ENCODE data around the gene ARSK. TPM values are rescaled to one million over a fixed set of nuclear protein-coding genes. Genes with fewer than 3 reads are reported as not detected.

ARSK gene
- total RNA-seq, 1 donor from 2014 or later: 3.2 TPM

GRCh38 chr5:95620030-95620869 lies 65.3 kb downstream of the ARSK start, which contains the start of gene GPR150:
Gene GPR150, plus strand, starts transcription at chr5:95620087. Its CDS starts 189 bp downstream, at chr5:95620276.
- DNase-seq: peak; percentile 90
- H3K4me1 Mint-ChIP-seq: peaks cover 35% of the 10 kb centered on the region
- H3K9me3 Mint-ChIP-seq: peaks cover 6% of the 10 kb centered on the region
- intact Hi-C loops (cut with micrococcal nuclease): no loop called here
- H3K36me3 Mint-ChIP-seq (ENCODE audit: low read depth): peaks cover 6% of the 10 kb centered on the region
- H3K4me3 Mint-ChIP-seq: peak within 1 kb of the TSS; percentile 91
- peaks cover 16% of the 10 kb centered on the region for H3K27me3 Mint-ChIP-seq
- H3K27ac Mint-ChIP-seq: peak within 1 kb of the TSS; percentile 67

DNA sequence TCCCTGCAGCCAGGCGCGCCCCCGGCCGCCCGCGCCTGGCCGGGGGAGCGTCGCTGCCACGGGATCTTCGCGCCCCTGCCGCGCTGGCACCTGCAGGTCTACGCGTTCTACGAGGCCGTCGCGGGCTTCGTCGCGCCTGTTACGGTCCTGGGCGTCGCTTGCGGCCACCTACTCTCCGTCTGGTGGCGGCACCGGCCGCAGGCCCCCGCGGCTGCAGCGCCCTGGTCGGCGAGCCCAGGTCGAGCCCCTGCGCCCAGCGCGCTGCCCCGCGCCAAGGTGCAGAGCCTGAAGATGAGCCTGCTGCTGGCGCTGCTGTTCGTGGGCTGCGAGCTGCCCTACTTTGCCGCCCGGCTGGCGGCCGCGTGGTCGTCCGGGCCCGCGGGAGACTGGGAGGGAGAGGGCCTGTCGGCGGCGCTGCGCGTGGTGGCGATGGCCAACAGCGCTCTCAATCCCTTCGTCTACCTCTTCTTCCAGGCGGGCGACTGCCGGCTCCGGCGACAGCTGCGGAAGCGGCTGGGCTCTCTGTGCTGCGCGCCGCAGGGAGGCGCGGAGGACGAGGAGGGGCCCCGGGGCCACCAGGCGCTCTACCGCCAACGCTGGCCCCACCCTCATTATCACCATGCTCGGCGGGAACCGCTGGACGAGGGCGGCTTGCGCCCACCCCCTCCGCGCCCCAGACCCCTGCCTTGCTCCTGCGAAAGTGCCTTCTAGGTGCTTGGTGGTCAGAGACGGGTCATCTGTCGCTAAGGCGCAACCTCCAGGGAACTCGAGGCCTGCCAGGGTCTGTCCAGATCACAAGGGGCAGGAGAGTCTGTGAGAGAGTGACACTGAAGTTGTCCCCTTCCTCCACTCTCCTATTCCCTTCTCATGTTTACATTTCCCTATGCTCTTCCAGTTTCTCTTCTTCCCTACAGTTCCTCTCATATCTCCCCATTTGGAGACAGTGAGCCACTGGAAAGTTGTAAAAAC lies 66.3 kb downstream of the ARSK start:
- Mint-ChIP-seq H3K27me3 (peaks cover 16% of the 10 kb centered on the region), H3K36me3 (ENCODE audit: low read depth) (peaks cover 6% of the 10 kb centered on the region), H3K27ac (peak overlapping the region; percentile 83)

GRCh38 chr5:95621839-95622629 lies 67.1 kb downstream of the ARSK start:
- Mint-ChIP-seq H3K27me3 (peaks cover 19% of the 10 kb centered on the region), H3K9me3 (peaks cover 6% of the 10 kb centered on the region), H3K4me1 (peaks cover 35% of the 10 kb centered on the region), H3K4me3 (peak overlapping the region; percentile 80), H3K36me3 (ENCODE audit: low read depth) (peaks cover 6% of the 10 kb centered on the region), H3K27ac (peak overlapping the region; percentile 83)
- DNase-seq: peak; percentile 79
- intact Hi-C loops (cut with micrococcal nuclease): loop anchor here (1.0 kb wide), 3 partner anchors 10 to 67 kb away; partner anchors contain the start of gene ARSK

More for the DNA sequence above, 66.3 kb downstream of the ARSK start:
- Mint-ChIP-seq H3K4me1 (peaks cover 35% of the 10 kb centered on the region), H3K4me3 (peak overlapping the region; percentile 80), H3K9me3 (peaks cover 6% of the 10 kb centered on the region)
- intact Hi-C loops (cut with micrococcal nuclease): loop anchor here (1.0 kb wide), 3 partner anchors 11 to 66 kb away; partner anchors contain the start of gene ARSK
- DNase-seq: peak; percentile 85

DNA sequence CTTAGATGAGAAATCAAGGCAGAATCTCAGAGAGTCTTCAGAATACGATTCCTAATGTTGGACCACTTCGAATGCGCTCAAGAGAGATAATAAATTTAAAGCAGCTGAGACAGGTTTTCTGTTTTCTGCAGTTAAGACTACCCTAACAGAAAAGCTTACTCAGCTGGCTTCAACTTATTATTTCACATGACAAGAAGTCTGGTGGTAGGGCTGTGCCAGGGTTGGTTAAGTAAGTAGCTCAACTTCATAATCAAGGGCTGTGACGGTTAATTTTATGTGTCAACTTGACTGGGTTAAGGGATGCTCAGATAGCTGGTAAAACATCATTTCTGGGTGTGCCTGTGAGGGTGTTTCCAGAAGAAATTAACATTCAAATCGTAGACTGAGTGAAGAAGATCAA lies 68.8 kb downstream of the ARSK start:
- intact Hi-C loops (cut with micrococcal nuclease): no loop called here
- H3K4me1 Mint-ChIP-seq: peaks cover 30% of the 10 kb centered on the region
- peaks cover 15% of the 10 kb centered on the region for H3K27me3 Mint-ChIP-seq
- no peak for DNase-seq
- peaks cover 3% of the 10 kb centered on the region for H3K9me3 Mint-ChIP-seq
- peaks cover 2% of the 10 kb centered on the region for H3K36me3 Mint-ChIP-seq (ENCODE audit: low read depth)
- no peak overlapping the region for H3K27ac Mint-ChIP-seq
- H3K4me3 Mint-ChIP-seq: no peak overlapping the region

DNA sequence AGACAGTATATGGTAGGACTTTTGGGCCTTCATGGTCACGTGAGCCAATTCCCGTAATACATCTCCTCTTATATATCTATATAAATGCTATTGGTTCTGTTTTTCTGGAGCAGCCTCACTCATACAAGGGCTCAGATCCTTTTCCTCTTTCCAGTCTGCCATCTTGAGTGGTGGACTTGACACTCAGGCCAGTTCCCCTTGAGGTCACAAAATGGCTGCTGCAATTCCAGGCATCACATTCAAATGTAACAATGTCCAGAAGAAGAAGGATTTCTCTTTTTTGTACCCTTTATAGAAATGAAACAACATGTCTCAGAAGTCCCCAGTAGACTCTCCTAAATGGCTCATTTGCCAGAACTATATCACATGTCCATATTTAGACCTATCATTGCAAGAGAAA lies 69.5 kb downstream of the ARSK start:
- peaks cover 12% of the 10 kb centered on the region for H3K27me3 Mint-ChIP-seq
- H3K4me1 Mint-ChIP-seq: peaks cover 24% of the 10 kb centered on the region
- no peak overlapping the region for H3K4me3 Mint-ChIP-seq
- no peak overlapping the region for H3K27ac Mint-ChIP-seq
- peaks cover under 1% of the 10 kb centered on the region for H3K36me3 Mint-ChIP-seq (ENCODE audit: low read depth)
- H3K9me3 Mint-ChIP-seq: peaks cover 3% of the 10 kb centered on the region
- no peak for DNase-seq
- intact Hi-C loops (cut with micrococcal nuclease): no loop called here

DNA sequence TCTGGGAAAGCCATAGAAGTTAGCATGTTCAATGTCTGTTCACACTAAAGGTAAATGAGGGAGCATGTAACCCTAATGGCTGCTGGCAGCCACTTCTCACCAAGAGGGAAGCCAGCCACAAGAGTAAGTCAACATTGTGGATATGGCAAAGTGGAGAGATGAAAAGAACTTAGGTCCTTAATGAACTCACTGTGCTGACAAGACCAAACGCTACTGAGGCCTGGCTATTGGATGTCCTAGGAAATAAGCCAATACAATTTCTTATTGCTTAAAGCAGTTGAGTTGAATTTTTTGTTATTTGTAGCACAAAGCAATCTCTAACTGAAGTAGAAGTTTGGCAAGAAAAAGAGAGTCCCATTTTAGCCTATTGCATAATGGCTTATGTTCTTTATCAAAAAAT lies 71.8 kb downstream of the ARSK start:
- H3K4me3 Mint-ChIP-seq: no peak overlapping the region
- H3K36me3 Mint-ChIP-seq (ENCODE audit: low read depth): no peaks in the 10 kb centered on the region
- H3K9me3 Mint-ChIP-seq: peaks cover 8% of the 10 kb centered on the region
- H3K4me1 Mint-ChIP-seq: peaks cover 17% of the 10 kb centered on the region
- H3K27ac Mint-ChIP-seq: no peak overlapping the region
- peaks cover 3% of the 10 kb centered on the region for H3K27me3 Mint-ChIP-seq
- intact Hi-C loops (cut with micrococcal nuclease): no loop called here
- DNase-seq: no peak

DNA sequence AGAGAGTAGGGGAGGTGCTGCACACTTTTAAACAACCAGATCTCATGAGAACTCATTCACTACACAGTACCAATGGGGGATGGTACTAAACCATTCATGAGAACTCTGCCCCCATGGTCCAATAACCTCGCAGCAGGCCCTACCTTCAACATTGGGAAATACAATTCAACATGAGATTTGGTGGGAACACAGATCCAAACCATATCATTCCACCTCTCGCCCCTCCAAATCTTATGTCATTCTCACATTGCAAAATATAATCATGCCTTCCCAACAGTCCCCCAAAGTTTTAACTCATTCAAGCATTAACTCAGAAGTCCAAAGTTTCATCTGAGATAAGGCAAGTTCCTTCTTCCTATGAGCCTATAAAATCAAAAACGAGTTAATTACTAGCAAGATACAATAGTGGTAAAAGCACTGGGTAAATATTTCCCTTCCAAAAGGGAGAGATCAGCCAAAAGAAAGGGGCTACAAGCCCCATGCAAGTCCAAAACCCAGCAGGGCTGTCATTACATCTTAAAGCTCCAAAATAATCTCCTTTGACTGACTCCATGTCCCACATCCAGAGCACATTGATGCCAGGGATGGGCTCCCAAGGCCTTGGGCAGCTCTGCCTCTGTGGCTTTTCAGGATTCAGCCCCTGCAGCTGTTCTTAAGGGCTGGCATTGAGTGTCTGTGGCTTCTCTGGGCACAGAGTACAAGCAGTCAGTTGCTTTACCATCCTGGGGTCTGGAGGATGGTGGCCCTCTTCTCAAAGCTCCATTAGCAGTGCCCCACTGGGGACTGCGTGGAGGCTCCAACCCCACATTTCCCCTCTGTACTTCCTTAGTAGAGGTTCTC lies 73.3 kb downstream of the ARSK start:
- Mint-ChIP-seq H3K27me3 (peaks cover 2% of the 10 kb centered on the region), H3K9me3 (peaks cover 17% of the 10 kb centered on the region), H3K27ac (no peak overlapping the region), H3K36me3 (ENCODE audit: low read depth) (peaks cover 5% of the 10 kb centered on the region), H3K4me3 (no peak overlapping the region), H3K4me1 (peaks cover 13% of the 10 kb centered on the region)
- intact Hi-C loops (cut with micrococcal nuclease): no loop called here
- no peak for DNase-seq

DNA sequence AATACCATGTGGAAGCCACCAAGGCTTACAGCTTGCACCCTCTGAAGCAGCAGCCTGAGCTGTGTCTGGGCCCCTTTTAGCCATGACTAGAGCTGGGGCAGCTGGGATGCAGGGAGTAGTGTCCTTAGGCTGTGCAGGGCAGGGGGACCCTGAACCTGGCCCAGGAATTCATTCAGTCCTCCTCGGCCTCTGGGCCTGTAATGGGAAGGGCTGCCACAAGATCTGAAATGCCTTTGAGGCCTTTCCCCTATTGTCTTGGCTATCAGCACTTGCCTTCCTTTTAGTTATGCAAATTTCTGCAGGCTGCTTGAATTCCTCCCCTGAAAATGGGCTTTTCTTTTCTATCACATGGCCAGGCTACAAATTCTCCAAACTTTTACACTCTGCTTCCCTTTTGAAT lies 74.0 kb downstream of the ARSK start:
- peaks cover 18% of the 10 kb centered on the region for H3K9me3 Mint-ChIP-seq
- H3K4me1 Mint-ChIP-seq: peaks cover 14% of the 10 kb centered on the region
- intact Hi-C loops (cut with micrococcal nuclease): no loop called here
- peaks cover 5% of the 10 kb centered on the region for H3K36me3 Mint-ChIP-seq (ENCODE audit: low read depth)
- H3K4me3 Mint-ChIP-seq: no peak overlapping the region
- DNase-seq: no peak
- no peak overlapping the region for H3K27ac Mint-ChIP-seq
- peaks cover 2% of the 10 kb centered on the region for H3K27me3 Mint-ChIP-seq

GRCh38 chr5:95630394-95630917 lies 75.6 kb downstream of the ARSK start:
- intact Hi-C loops (cut with micrococcal nuclease): loop anchor here (5.0 kb wide), 1 partner anchor 332 kb away; the partner anchor contains the start of gene ELL2
- no peak for DNase-seq
- H3K27me3 Mint-ChIP-seq: peaks cover 5% of the 10 kb centered on the region
- H3K4me3 Mint-ChIP-seq: no peak overlapping the region
- H3K4me1 Mint-ChIP-seq: peaks cover 14% of the 10 kb centered on the region
- peaks cover 5% of the 10 kb centered on the region for H3K36me3 Mint-ChIP-seq (ENCODE audit: low read depth)
- no peak overlapping the region for H3K27ac Mint-ChIP-seq
- peaks cover 18% of the 10 kb centered on the region for H3K9me3 Mint-ChIP-seq

- DNase-seq: no peak
- peaks cover 14% of the 10 kb centered on the region for H3K4me1 Mint-ChIP-seq
- peaks cover 18% of the 10 kb centered on the region for H3K9me3 Mint-ChIP-seq
- H3K27ac Mint-ChIP-seq: peak overlapping the region; percentile 92
- peaks cover 8% of the 10 kb centered on the region for H3K27me3 Mint-ChIP-seq
- H3K36me3 Mint-ChIP-seq (ENCODE audit: low read depth): peaks cover 5% of the 10 kb centered on the region
- intact Hi-C loops (cut with micrococcal nuclease): loop anchor here (5.0 kb wide), 1 partner anchor 331 kb away; the partner anchor contains the start of gene ELL2
- H3K4me3 Mint-ChIP-seq: no peak overlapping the region
These were observed 76.5 kb downstream of the ARSK start for GRCh38 chr5:95631255-95631958.

- peaks cover 9% of the 10 kb centered on the region for H3K27me3 Mint-ChIP-seq
- H3K4me3 Mint-ChIP-seq: peak overlapping the region; percentile 28
- H3K36me3 Mint-ChIP-seq (ENCODE audit: low read depth): peaks cover 5% of the 10 kb centered on the region
- peak; percentile 88 for DNase-seq
- intact Hi-C loops (cut with micrococcal nuclease): loop anchor here (1.0 to 5.0 kb wide), 3 partner anchors 11 to 330 kb away; partner anchors contain the start of gene ELL2
- peaks cover 18% of the 10 kb centered on the region for H3K9me3 Mint-ChIP-seq
- peaks cover 14% of the 10 kb centered on the region for H3K4me1 Mint-ChIP-seq
- H3K27ac Mint-ChIP-seq: peak overlapping the region; percentile 92
These were observed 77.2 kb downstream of the ARSK start for GRCh38 chr5:95631991-95632675.

All from activated CD4-positive, alpha-beta T cell treated with anti-CD3 and anti-CD28 coated beads, Interleukin-2, amount 10 ng/mL, durations not matched to agents 24 days and 14 days (primary cell).